Lung (tissue), 12 donors: ENCODE measurements around the gene TXNDC8. TPM values are rescaled to one million over a fixed set of nuclear protein-coding genes. Genes with fewer than 3 reads are reported as not detected.
A peak's percentile ranks its signal among the peaks of the same experiment; 100 is the strongest.

ENCODE experiments used
- ATAC-seq: fragments of 200-7000 bp; cut with Tn5 transposase; one replicate; pipeline ENCODE4 v1.9.1; 2020; ENCODE audit warnings: moderate number of reproducible peaks; ENCODE audit not compliant: insufficient read depth, low FRiP score
- DNase-seq, 3 donors: peaks; one replicate each; pipeline ENCODE4 v3.0.0-alpha.2; 2013 to 2017
- H3K27ac ChIP-seq, 2 donors: one replicate each; pipeline ENCODE4 v1.5.1; 2013; ENCODE audit warnings: mild to moderate bottlenecking in 2 of 2, moderate library complexity in 2 of 2, control low read depth in 1 of 2, inconsistent platforms in 1 of 2, low read depth in 1 of 2, low read length in 1 of 2
- H3K27me3 ChIP-seq, 3 donors: one replicate each; pipeline ENCODE4 v1.5.1; 2013; ENCODE audit warnings: low read length in 2 of 3; ENCODE audit not compliant: control insufficient read depth in 3 of 3, insufficient read depth in 3 of 3
- H3K36me3 ChIP-seq, 4 donors: one replicate each; pipeline ENCODE4 v1.5.1; 2013; ENCODE audit warnings: low read length in 4 of 4, mild to moderate bottlenecking in 1 of 4, moderate library complexity in 1 of 4; ENCODE audit not compliant: control insufficient read depth in 4 of 4, insufficient read depth in 4 of 4
- H3K4me1 ChIP-seq, 5 donors: one replicate each; pipeline ENCODE4 v1.5.1; 2013; ENCODE audit warnings: low read length in 5 of 5, mild to moderate bottlenecking in 2 of 5, moderate library complexity in 1 of 5; ENCODE audit not compliant: control insufficient read depth in 5 of 5, insufficient read depth in 5 of 5
- H3K4me3 ChIP-seq: one replicate; pipeline ENCODE4 v1.5.1; 2013; ENCODE audit warnings: mild to moderate bottlenecking, control low read depth, moderate library complexity
- H3K9ac ChIP-seq, 2 donors: one replicate each; pipeline ENCODE4 v1.5.1; 2013; ENCODE audit warnings: low read length in 2 of 2, control low read depth in 1 of 2; ENCODE audit not compliant: insufficient read depth in 1 of 2
- H3K9me3 ChIP-seq, 4 donors: one replicate each; pipeline ENCODE4 v1.5.1; 2013; ENCODE audit warnings: low read length in 3 of 4, mild to moderate bottlenecking in 1 of 4, moderate library complexity in 1 of 4; ENCODE audit not compliant: control insufficient read depth in 4 of 4, insufficient read depth in 3 of 4
- CTCF ChIP-seq: IDR thresholded peaks from 2 replicates; pipeline ENCODE4 v1.5.1; 2012; ENCODE audit warnings: mild to moderate bottlenecking; ENCODE audit errors: control extremely low read depth, extremely low read depth
- WGBS, 2 donors: extraction: QIAGEN DNeasy Blood & Tissue Kit; methylation state at CpG; one replicate each; pipeline ENCODE4 v1.1.7; 2013; 5-methylcytosine and 5-hydroxymethylcytosine counted together
- polyA plus RNA-seq, 2 donors: library from polyadenylated mRNA; stranded (reverse); fragments of 200-250 nt; gene quantifications; one replicate each; pipeline ENCODE4 v1.2.1, GENCODE V29; 2013
- total RNA-seq, 2 donors: library from RNA; depleted of rRNA in 1 of 2; stranded (reverse); fragments of >200 nt in 1 of 2; gene quantifications; one replicate each; pipeline ENCODE4 v1.2.1, GENCODE V29; 2014 to 2021
- donor health status: control.
- donor health status: control.
- donor health status: Bipolar disorder and iron deficiency.
- donor health status: healthy.
- donor health status: DM: yes; HTN: yes; CAD: no.

The TXNDC8 gene
- total and polyA plus RNA-seq, 4 donors: not detected

- Histone ChIP-seq H3K9ac (no peak overlapping the region), H3K27ac (no peak overlapping the region), H3K36me3 (no peaks in the 10 kb centered on the region), H3K9me3 (no peaks in the 10 kb centered on the region), H3K27me3 (no peaks in the 10 kb centered on the region), H3K4me3 (no peak overlapping the region), H3K4me1 (no peaks in the 10 kb centered on the region)
- no peak for DNase-seq
- WGBS, 2 donors: 44 to 50% methylated on average over 4 of the region's 4 CpGs
- ATAC-seq: no peak
- TF ChIP-seq CTCF: no peak
Measured at GRCh38 chr9:110282018-110282738, 55.5 kb downstream of the TXNDC8 start.

GRCh38 chr9:110278080-110278707 is 59.5 kb downstream of the TXNDC8 start:
- no peak for TF ChIP-seq CTCF
- Histone ChIP-seq H3K4me1 (peaks cover 0 to 5% (median 0%) of the 10 kb centered on the region in 5 donors), H3K36me3 (no peaks in the 10 kb centered on the region)

GRCh38 chr9:110276781-110277180 is 60.9 kb downstream of the TXNDC8 start:
- peaks cover 0 to 5% (median 0%) of the 10 kb centered on the region in 5 donors for H3K4me1 ChIP-seq
- no peak for ATAC-seq
- no peak for TF ChIP-seq CTCF
- 71 to 78% methylated on average over 3 of the region's 3 CpGs for WGBS, 2 donors
- DNase-seq: peak; percentile 13 to 64 (median 39)
- no peak overlapping the region for H3K27ac ChIP-seq
- no peaks in the 10 kb centered on the region for H3K27me3 ChIP-seq
- no peak overlapping the region for H3K4me3 ChIP-seq
- H3K9ac ChIP-seq: no peak overlapping the region
- no peaks in the 10 kb centered on the region for H3K9me3 ChIP-seq
- no peaks in the 10 kb centered on the region for H3K36me3 ChIP-seq

More at GRCh38 chr9:110278080-110278707, 59.5 kb downstream of the TXNDC8 start:
- ATAC-seq (no peak), DNase-seq (no peak)
- 86 to 90% methylated on average over 3 of the region's 3 CpGs for WGBS, 2 donors
- Histone ChIP-seq H3K27ac (no peak overlapping the region), H3K9ac (no peak overlapping the region), H3K27me3 (no peaks in the 10 kb centered on the region), H3K9me3 (no peaks in the 10 kb centered on the region), H3K4me3 (no peak overlapping the region)
